GM21381 (cell line): Measurements from ENCODE around the gene TNFRSF19.
"Not testable (repeated sequence)": the region's sequence is repeated elsewhere in the genome, so short reads cannot be mapped to it uniquely, and the experiment has no call there.

Experiments used
- ATAC-seq: cut with Tn5 transposase; IDR thresholded peaks from one replicate; pipeline ENCODE4 v1.9.1; 2021; ENCODE audit warnings: mild to moderate bottlenecking, moderate library complexity; ENCODE audit not compliant: unreplicated experiment

TNFRSF19 gene

DNA sequence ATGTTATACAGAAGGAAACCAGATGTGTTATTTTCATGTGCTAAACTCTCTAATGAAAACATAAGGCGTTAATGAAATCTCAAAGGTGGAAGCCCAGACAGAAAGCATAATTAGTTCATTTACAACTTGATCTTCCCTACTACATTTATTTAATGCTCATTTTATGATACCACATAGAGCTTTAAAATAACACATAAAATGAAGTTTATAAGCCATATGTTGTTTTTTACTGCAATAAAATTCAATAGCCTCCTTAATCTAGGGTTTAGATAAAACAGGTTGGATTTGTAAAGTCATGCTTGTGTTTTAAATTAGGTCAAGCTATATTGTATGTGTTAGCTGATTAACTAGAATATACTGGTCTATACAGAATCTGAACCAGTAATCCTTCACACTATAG is 81.2 kb downstream of the TNFRSF19 start:
- ATAC-seq, result no peak

DNA sequence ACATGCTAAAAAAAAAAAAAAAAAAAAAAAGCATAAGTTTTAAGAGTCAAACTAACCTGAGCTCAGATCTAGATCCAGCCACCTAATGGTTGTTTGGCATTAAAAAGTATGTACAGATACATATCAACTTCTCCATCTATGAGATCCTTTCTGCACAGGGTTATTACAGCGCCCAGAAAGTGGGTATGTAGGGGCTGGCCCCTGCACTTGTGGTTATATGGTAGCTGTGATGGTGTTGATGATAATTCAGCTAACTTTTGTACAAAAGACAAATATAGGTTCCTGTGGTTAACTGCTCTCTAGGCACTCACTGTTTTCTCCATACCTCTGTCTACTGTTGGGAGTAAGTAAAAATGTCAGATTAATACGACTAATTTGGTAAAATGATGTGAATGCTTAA is 81.7 kb downstream of the TNFRSF19 start:
- no peak for ATAC-seq

DNA sequence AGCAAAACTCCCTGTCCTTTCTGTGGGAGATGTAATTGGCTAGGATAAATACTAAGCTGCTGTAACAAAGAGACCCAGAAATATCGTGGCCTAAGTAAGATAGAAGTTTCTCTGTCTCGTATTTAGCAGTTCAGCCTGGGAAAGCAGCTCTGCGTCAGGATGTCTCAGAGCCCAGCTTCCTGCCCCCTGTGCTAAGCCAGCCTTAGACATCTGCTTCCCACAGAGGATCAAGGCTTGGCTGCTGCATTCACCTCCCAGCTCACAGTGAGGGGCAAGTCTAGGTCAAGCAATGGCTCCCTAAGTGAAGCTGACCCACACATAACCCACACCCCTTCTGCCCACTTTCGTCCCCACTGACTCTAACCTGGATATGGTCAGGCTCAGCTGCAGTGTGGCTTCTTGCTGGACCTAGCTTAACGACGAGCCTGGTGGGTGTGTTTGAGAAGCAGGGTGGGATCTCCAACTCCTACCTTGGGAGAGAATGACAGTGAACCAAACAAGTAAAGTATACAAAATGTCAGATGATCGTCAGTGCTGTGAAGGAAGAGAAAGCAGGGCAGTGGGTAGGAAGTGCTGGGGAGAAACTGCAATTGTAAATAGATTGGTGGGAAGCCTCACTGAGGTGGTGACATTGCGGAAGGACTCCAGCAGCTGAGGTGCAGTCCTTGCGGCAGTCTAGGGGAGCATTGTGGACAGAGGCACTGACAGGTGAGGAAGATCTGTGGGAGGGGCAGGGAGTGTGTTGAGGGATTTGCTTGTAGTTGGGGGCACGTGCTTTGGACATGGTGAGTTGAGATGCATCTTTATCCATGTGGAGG is 82.9 kb downstream of the TNFRSF19 start:
- no peak for ATAC-seq

DNA sequence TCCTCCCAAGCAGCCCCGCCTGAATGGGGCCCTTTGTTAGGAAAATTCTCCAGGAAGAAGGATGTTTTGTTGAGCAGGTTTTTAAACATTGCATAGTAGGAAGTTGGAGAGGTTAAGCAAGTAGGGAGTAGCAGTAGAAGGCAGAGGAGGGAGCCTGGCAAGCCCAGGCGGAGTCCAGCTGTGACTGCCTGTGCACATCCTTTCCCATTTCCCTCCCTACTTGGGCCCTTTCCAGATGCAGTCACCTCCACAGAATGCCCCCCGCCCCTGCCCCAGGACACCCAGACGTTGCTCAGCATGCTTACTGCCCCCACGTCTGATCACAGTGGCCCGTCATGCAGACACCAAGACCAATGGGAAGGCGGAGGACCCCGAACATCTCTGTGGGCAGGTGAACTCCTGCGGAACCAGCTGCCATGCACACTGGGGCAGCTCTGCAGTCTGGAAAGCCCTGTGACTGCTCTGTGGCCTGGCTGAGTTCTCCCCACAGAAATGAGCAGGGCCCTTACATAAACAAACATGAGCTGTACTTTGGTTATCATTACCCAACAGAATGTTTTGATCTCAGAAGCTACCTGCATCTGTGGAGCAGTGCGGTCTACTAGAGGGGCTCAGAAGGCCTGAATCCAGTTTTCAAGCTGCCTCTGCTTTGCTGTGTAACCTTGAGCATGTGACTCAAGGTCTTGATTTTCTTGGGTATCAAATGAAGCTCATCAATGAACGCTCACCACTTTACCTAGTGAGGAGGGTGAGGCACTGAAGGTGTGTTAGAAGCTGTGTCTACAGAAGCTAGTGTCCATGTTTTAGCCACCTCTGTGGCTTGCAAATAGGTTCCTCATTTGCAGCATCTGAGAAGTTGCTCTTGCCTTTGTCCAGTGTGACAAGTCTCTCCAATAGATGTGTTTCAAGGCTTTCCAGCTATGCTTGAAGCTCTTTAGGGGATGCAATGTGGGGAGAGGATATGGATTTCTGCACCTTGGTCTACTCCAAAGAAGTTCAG is 84.2 kb downstream of the TNFRSF19 start:
- no peak for ATAC-seq

DNA sequence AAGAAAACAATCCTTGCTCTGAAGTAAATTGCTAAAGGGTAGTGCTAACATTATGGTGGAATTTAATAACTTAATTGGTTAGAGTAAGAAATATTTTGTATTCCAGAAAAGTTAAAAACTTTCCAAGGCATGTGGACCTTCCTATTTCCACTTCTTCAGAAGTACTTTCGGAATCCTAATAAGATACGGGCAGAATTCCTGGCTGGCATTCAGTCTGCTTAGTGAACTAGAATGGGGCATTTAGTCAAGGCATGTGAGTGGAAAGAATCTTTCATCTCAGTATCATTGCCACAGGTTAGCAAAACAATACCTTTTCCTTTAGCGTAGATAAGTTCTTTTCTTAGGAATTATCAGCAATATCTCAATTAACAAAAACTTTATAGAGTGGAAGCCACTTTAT is 85.1 kb downstream of the TNFRSF19 start:
- ATAC-seq, result no peak

DNA sequence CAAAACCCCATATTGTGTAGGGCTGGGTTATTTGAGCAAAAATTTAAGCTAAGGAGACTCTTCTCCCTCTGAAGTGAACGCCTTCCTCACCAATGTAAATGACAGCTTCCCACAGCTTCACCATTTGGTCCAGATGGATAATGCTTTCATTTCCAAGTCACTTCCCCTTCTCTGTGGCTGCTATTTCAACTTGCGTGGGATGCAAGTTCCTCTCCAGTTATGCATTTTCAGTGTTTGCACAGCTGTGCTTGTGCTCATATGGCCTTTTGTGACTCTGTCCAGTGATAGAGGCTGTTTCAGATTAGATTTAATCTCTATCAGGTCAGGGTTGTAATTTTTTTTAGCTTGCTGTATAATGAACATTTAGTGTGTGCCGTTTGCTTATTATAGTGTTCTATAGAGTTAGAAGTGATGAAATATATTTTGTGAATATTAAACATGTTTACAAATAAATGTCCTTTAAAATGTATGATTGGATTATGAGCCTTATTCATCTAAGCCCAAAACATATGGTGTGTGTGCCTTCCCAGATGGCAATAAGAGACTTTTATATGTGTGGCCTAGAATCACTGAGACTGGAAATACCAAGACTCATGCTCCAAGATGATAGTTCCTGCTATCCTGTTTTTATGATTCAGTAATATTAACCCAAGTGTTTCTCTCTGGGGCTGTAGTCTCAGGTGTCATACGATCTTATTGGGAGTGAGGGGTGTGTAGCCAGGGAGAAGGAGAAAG is 86.6 kb downstream of the TNFRSF19 start:
- ATAC-seq, result no peak

DNA sequence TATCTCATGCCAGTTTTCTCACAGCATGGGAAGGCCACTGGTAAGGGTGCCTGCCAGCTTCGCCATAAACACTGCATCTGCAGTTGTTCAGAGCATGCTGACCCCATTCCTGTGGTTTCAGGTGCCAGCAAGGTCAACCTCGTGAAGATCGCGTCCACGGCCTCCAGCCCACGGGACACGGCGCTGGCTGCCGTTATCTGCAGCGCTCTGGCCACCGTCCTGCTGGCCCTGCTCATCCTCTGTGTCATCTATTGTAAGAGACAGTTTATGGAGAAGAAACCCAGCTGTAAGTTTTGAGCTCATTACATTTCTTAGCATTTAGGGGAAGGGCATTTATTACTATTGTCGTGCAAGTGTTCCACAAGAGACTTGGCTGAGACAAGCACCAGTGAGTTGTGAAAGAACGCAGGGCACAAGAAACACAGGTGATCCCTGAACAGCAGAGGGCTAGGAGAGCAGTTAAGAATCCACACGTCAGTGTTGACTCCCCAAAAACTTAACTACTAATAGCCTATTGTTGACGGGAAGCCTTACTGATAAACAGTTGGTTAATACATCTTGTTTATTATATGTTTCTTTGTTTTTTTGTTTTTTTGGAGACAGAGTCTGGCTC is 88.8 kb downstream of the TNFRSF19 start:
- no peak for ATAC-seq

DNA sequence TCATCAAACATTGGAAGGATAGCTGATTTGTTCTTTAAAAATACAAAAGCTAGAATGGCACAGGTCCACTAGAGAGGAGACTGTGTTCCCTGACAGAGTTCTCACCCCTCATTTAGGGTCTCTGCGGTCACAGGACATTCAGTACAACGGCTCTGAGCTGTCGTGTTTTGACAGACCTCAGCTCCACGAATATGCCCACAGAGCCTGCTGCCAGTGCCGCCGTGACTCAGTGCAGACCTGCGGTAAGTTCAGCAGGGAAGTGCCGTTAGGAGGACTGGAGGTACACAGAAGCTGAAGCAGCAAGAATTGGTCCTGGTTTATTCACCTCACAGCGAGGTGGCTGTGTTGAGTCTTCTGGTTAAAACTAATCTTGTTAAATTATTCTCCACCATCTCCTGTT is 90.0 kb downstream of the TNFRSF19 start:
- ATAC-seq, result no peak

DNA sequence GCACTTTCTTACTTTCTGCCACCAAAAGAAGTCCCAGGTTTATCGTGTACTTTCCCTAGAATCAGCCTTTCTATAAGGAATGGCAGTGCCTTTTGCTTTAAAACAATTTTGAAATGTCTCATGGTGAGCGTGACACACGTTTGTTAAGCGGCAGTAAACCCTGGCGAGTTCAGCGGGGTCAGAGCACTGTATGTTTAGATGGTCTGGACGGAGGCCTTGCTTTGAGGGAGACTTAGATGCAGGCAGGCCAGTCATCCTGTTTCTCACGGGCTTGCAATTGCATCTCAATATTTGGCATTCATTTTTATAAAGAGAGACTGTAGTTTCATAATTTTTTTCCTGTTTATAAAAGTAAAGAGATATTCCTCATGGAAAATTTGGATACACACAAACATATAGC is 96.4 kb downstream of the TNFRSF19 start:
- no peak for ATAC-seq

DNA sequence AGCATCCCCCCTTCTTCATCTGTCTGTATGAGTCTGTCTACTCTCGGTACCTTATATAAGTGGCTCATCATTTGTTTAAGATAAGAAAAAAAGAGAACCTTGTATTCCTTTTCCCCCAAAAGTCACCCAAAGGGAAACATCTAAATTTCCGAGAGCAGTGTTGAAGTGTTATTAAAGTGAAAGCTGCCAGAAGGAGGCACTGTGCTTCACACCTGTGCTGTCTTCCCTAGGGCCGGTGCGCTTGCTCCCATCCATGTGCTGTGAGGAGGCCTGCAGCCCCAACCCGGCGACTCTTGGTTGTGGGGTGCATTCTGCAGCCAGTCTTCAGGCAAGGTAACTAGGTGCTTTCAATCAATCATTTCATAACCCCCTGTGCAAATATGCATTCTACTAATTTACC is 97.5 kb downstream of the TNFRSF19 start:
- no peak for ATAC-seq

DNA sequence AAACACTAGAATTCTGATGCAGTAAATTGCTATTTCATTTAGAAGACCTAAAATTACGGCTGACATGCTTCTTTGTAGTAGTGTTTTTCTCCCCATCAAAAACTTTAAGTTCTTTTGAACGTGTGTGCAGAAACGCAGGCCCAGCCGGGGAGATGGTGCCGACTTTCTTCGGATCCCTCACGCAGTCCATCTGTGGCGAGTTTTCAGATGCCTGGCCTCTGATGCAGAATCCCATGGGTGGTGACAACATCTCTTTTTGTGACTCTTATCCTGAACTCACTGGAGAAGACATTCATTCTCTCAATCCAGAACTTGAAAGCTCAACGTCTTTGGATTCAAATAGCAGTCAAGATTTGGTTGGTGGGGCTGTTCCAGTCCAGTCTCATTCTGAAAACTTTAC is 98.3 kb downstream of the TNFRSF19 start:
- ATAC-seq, result no peak

DNA sequence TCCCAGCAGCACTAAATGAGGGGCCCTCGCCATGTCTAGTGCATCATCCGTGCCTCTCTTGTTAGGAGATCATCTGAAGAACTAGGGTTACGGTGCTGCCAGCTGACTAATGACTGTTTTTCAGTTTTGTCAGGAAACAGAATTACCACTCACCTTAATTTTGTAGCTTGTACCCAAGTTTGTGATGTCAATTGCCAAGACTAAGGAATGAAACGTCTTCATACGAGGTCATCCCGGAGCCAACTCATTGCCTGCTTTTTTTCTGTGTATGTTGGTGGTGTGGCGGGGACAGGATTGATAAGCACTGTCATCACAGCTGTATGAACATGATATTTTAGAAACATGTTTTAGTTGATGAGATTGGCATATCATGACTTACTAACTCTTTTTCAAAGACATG is 100.6 kb downstream of the TNFRSF19 start:
- ATAC-seq, result no peak

DNA sequence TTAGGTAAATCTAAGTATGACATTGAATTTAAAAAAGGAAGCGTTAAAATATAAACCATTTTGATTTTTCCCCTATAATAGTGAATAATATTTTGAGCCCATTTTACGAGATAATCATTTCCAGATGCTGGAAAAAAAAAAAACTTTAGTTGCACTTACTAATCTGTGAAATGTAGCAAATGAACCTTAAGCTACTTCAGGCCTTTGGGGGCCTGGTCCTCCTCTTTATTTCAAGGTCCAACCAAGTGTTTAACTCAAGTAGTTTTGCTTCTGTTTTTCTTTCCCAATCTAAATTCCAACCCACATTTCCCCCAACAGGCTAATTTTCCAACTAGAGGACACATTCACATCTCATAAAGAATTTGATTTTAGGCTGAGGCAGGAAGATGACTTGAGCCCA is 101.2 kb downstream of the TNFRSF19 start:
- no peak for ATAC-seq

DNA sequence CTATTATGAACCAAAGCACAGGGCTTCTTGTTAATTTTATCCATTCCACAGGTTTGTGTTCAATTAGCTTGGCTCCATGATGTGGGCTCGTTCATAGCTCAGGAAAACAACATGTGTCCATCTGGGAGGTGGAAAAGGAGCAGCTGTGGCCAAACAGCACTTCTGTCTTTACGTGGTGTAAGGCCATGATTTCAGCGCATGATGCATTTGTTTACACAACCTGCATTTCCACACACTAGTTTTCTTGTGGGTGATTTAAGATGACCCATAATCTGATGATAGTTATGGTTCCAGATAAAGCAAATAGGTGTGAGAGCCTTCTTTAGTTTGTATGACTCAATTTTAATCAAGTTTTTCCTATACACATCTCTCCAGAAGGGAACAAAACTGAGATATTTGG is 101.7 kb downstream of the TNFRSF19 start:
- no peak for ATAC-seq

DNA sequence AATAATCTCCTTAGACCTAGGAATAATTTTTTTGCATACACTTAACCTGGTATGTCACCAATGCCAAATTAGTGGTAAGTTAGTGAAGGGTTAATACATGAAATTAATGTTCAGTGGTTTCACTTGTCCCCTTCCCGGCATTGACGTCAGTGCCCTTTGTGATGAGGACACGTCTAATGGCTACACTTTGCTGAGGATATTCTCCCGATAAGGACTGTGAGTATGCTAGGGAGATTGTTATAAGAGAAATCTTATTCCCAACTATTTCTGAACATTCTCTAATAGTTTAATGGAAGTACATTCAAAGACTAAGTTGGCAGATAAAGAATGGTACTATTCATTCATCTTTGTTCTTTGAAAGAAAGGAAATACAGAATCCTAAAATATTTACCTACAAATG is 102.4 kb downstream of the TNFRSF19 start:
- no peak for ATAC-seq

DNA sequence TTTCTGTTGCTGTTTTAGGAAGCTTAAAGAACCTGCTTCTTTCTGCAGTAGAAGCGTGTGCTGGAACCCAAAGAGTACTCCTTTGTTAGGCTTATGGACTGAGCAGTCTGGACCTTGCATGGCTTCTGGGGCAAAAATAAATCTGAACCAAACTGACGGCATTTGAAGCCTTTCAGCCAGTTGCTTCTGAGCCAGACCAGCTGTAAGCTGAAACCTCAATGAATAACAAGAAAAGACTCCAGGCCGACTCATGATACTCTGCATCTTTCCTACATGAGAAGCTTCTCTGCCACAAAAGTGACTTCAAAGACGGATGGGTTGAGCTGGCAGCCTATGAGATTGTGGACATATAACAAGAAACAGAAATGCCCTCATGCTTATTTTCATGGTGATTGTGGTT is 103.1 kb downstream of the TNFRSF19 start:
- ATAC-seq, result no peak

DNA sequence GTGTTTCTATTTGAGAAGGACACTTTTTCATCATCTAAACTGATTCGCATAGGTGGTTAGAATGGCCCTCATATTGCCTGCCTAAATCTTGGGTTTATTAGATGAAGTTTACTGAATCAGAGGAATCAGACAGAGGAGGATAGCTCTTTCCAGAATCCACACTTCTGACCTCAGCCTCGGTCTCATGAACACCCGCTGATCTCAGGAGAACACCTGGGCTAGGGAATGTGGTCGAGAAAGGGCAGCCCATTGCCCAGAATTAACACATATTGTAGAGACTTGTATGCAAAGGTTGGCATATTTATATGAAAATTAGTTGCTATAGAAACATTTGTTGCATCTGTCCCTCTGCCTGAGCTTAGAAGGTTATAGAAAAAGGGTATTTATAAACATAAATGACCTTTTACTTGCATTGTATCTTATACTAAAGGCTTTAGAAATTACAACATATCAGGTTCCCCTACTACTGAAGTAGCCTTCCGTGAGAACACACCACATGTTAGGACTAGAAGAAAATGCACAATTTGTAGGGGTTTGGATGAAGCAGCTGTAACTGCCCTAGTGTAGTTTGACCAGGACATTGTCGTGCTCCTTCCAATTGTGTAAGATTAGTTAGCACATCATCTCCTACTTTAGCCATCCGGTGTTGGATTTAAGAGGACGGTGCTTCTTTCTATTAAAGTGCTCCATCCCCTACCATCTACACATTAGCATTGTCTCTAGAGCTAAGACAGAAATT is 103.8 kb downstream of the TNFRSF19 start:
- no peak for ATAC-seq

DNA sequence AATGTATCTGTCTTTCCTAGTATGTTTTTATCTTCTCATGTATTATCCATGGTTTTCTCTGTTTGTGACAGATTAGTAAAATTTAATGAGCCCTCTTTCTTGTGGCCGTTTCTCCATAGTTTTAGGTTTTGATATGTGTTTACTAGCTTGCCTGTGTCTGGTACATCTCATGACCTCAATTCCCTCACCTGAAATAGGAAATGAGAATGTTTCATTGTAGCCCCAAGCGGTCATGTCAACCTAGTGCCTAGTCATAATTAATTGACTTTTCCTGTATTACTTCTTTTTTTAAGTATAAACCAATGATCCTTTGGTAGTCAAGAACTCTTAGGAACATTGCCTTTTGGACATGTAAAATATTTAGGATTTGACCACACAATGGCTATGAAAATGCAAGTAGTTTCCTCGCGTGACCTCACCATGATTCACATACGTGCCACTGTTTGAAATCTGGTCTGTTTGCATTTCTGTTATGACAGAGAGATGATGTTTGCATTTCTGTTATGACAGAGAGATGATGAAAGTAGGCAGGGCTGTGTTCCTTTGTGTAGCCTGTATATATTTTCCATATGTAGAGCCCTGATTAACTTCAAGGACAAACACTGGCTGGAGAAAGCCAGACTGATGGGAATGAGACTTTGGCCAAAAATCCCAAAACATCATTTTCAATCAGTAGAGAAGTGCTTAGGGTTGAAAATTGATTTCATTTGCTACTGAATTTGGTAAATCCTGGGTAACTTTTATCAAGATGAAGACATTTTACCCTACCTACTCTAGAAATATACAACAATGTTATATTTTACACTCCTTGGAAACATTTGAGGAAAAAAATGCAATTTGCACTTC is 104.8 kb downstream of the TNFRSF19 start:
- no peak for ATAC-seq

DNA sequence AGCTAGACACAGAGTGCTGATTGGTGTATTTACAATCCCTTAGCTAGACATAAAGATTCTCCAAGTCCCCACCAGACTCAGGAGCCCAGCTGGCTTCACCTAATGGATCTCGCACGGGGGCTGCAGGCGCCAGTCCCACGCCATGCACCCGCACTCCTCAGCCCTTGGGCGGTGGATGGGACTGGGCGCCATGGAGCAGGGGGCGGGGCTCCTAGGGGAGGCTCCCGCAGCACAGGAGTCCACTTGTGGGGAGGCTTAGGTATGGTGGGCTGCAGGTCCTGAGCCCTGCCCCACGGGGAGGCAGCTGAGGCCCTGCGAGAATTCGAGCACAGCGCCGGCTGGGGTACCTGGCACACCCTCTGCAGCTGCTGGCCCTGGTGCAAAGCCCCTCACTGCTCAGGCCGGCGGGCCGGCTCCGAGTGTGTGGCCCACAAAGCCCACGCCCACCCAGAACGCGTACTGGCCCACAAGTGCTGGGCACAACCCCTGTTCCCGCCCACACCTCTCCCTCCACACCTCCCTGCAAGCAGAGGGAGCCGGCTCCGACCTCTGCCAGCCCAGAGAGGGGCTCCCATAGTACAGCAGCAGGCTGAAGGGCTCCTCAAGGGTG is 107.6 kb downstream of the TNFRSF19 start:
- not testable (repeated sequence) for ATAC-seq
